ENCODE measurements around the gene LYRM7.
"Not testable (repeated sequence)": the region's sequence is repeated elsewhere in the genome, so short reads cannot be mapped to it uniquely, and the experiment has no call there.

Gene LYRM7

GRCh38 chr5:131182839-131183238 is 12.1 kb downstream of the LYRM7 start:
- no peak for DNase-seq

DNA sequence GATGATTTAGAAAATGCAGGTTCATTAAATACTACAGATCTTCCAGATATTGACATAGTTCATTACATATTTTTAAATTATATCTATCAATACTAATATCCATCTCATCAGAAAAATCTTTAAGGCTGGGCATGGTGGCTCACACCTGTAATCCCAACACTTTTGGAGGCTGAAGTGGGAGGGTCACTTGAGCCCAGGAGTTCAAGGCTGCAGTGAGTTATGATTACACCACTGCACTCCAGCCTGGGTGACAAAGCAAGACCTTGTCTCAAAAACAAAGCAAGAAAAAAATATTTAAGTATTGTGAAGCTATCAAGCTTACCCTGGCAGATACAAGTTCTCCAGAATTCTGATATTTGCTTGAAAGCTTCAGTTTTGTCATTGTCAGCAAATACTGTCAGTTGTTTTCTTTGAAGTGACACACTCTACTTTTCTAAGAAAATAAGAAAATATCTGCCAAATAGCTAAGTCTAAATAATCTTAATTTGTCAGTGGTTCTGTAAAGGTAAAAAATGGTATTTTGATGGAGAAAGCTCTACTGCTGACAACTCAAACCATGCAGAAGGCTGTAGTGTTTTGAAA is 14.9 kb downstream of the LYRM7 start:
- DNase-seq: no peak

DNA sequence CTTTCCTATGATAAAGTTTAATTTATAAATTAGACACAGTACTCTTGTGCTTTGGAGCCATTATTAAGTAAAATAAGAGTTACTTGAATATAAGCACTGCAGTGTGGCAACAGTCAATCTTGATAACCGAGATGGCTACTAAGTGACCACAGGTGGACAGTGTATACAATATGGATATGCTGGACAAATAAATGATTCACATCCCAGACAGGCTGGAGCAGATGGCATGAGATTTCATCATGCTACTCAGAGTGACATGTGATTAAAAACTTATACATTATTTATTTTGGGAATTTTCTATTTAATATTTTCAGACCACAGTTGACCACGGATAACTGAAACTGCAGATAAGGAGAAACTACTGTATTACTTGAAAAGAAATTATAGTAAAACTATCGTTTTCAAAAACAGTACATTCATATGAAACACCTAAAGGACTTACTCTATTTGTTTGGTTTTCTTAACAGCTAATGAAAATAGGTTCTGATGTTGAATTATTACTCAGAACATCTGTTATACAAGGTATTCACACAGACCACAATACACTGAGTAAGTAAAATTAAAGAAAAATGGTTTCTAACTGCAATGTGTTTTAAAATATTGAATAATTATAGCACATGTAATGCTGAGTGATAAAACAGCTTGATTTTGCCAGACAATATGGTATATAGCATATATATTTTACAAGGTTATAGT is 16.0 kb downstream of the LYRM7 start:
- DNase-seq: no peak

- no peak for DNase-seq
These were observed 22.4 kb downstream of the LYRM7 start for GRCh38 chr5:131193106-131193505.

GRCh38 chr5:131193897-131194296 is 23.2 kb downstream of the LYRM7 start:
- not testable (repeated sequence) for DNase-seq

GRCh38 chr5:131194725-131195124 is 24.0 kb downstream of the LYRM7 start:
- DNase-seq: no peak

- no peak for DNase-seq
These were observed 25.0 kb downstream of the LYRM7 start for GRCh38 chr5:131195696-131196095.

DNA sequence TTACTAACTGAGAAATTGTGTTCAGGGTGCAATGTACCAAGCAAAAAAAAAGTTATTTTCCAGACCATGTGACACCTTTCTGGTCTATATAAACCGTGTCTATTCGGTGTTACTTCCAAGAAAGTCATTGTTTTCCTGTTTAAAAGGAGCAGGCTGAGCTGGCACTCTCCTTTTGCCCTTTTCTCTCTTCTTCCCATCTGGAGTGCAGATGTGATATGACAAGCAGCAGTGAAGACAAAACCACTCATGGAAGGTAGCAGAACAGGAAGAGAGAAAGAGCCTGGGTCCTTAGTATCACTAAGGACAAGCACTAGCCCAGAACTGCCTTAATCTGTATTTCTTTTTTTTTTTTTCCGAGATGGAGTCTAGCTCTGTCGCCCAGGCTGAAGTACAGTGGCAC is 25.6 kb downstream of the LYRM7 start:
- DNase-seq: no peak

GRCh38 chr5:131198625-131199024 is 27.9 kb downstream of the LYRM7 start:
- DNase-seq: no peak

GRCh38 chr5:131200560-131200959 is 29.8 kb downstream of the LYRM7 start:
- DNase-seq: no peak

DNA sequence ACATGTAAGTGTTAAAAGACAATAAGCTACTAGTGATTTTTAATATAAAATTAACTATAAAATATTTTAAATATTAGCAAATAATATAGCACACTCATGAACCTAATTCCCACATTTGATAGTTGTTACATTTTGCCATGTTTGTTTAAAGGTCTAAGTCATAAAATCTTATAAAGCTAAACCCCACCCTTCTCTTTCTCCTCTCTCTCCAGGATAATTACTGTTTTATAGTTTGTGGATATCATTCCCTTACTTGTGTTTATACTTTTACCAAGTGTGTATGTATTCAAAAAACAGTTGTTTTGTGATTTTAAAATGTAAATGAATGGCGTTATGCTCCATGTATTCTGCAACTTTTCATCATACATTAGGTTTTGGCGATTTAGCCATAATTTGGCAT is 34.2 kb downstream of the LYRM7 start:
- DNase-seq: no peak

DNA sequence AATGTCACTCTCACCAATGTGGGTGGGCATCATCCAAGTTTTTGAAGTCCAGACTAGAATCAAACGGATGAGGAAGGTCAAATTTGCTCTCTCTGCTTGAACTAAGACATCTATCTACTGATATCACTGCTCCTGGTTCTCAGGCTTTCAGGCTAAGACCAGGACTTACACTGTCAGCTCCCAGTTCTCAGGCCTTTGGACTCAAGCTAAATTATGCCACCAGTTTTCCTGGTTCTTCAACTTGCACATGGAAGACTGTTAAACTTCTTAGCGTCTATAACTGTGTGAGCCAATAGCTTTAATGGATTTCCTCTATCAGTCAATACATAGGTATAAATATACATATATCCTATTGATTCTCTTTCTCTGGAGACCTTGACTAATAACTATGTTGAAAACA is 35.3 kb downstream of the LYRM7 start:
- no peak for DNase-seq

- no peak for DNase-seq
These were observed 36.0 kb downstream of the LYRM7 start for GRCh38 chr5:131206772-131207171.

DNA sequence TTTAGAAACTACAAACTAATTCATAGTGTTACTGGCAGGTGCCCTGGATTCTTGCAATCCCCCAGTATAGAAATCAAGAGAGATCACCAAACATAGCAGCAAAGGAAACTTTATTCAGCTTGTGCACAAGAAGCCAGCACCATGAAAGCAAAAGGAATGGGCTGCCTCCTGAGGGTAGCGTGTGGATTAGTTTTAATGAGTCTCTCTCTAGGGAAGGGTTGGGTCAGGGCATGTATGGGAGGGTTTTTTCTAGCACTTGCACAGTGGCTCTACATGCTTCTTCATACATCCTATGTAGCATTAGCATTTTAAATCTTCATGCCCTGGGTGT is 38.4 kb downstream of the LYRM7 start:
- no peak for DNase-seq

DNA sequence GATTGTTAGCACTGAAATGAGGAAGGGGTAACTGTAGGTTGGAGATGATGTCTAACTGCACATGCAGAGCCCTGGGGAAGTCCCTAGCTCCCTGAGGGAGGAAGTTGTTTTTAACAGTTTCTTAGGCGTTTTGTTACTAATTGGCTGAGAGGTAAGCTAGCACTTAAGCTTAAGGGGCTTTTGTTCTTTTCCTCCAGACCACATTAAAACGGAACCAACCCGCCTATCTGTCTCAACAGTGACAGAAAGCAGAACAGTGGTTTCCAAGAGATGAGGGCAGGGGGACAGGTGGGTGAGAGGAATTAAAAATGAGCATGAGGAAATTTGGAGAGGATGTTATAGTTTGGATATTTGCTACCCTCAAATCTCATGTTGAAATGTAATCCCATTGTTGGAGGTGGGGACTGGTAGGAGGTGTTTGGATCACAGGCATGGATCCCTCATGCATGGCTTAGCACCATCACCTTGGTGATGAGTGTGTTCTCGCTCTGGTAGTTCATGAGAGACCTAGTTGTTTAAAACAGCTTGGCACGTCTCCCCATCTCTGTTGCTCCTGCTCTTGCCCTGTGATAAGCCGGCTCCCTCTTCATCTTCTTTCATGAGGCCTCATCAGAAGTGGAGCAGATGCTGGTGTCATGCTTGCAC is 38.9 kb downstream of the LYRM7 start:
- DNase-seq: no peak

DNA sequence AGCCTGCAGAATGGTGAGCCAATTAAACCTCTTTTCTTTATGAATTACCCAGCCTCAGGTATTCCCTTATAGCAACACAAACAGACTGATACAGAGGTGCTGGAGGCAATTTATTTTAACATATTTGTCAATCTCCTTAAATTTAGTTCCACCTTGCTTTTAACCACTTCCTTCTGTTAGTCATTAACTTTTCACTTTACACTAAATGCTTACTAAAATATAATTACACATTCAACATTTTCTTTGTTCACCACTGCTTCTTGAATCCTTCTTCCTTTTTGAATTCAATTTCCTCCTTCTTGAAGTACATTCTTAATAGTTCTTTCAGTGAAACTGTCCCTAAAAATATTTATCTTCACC is 39.4 kb downstream of the LYRM7 start:
- DNase-seq: no peak

- DNase-seq: no peak
These were observed 40.9 kb downstream of the LYRM7 start for GRCh38 chr5:131211669-131212068.

DNA sequence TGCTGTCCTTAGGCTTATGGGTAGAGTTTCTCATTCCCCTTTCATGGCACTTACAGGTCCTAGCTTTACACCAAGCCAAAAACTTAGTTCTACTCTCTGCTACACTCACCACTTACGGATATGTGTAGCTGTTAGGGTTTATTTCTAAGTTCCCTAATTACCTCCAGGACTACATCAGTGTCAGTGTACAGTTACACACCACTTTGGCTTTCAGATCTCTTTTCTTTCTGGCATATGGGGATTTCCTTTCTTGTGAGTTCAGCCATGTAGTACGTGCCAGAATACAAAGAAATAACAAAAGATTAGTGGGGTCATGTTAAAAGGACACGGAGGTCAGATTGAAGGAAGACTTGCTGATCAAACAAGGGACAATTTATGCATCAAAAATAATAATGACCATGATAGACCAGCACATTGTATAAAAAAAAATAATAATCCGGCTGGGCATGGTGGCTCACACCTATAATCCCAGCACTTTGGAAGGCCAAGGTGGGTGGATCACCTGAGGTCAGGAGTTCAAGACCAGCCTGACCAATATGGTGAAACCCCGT is 41.8 kb downstream of the LYRM7 start:
- no peak for DNase-seq

DNA sequence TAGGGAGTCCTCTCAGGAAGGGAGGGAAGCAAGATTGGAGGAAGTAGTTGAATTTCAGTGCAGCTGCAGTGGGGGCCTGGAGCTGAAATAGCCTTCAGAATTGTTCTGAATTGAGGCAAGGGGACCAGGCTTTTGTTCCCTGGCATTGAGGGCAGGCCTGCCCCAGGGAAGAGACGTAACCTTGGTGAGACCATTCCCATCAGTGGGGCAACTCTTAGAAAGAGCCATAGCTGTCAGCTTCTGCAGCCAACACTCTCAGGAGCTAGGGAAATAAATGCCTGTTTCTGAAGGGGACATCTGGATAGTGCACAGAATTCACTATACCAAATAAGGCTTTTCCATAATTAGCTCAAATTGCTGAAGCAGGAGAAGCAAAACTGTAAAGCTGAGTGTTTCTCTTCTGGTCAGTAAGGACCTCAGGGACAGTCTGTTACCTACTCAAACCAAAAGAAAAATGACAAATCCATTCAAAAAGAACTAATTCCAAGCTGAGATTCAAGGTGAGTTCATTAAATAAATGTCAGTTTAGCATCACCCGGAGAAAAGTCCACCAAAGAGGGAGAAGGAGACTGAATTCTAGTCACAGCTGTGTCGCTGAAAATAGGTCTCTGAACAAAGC is 44.0 kb downstream of the LYRM7 start:
- DNase-seq: no peak

GRCh38 chr5:131217791-131218190 is 47.0 kb downstream of the LYRM7 start:
- DNase-seq: no peak

DNA sequence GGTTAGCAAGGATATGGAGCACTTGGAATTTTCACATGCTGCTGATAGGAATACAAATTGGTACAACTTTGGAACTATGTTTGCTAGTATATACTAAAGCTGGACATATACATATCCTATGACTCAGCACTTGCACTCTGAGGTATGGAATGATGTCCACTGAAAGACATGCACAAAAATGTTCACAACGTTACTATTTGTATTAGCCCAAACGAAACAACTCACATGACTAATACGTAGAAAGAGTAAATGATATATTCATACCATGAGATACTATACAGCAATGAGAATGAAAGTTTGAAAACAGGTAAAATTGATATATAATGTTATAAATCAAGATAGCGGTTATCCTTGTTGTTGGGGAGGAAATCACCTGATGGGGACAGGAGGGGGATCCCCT is 47.6 kb downstream of the LYRM7 start:
- DNase-seq: no peak

GRCh38 chr5:131220566-131220965 is 49.8 kb downstream of the LYRM7 start:
- no peak for DNase-seq

DNA sequence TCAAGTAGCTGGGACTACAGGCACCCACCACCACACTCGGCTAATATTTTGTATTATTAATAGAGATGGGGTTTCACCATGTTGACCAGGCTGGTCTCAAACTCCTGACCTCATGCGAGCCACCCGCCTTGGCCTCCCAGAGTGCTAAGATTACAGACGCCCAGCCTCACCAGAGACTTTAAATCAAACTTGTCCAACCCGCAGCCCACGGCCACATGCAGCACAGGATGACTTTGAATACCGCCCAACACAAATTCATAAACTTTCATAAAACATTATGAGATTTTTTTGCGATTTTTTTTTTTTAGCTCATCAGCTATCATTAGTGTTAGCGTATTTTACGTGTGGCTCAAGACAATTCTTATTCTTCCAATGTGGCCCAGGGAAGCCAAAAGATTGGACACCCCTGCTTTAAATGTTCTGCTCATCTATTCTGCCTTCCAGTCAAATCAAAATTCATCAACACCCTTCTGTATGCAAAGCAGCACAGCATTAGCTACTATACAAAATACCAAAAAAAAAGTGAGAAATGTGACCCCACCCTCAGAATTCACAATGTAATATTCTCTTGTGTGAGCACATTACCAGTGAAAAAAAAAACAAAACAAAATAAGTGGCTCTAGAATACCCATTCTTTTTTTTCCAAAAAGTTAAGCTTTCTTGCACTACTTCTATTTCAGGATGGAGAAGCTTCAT is 50.4 kb downstream of the LYRM7 start:
- no peak for DNase-seq
